SK-N-SH treated with all-trans-retinoic acid at 6 μM for 48 hours (cell line): ENCODE measurements around the gene MED16.

ENCODE experiments used
- ESRRG ChIP-seq: fragments of 250-450 bp; sonication (Bioruptor Pico); IDR thresholded peaks from 2 replicates; pipeline ENCODE4 v1.6.1; 2021; ENCODE audit warnings: mild to moderate bottlenecking
- OSR1 ChIP-seq: fragments of 250-450 bp; sonication (Bioruptor Pico); IDR thresholded peaks from 2 replicates; pipeline ENCODE4 v1.8.0; 2022; ENCODE audit warnings: moderate library complexity, mild to moderate bottlenecking, inconsistent platforms
- PATZ1 ChIP-seq: fragments of 250-450 bp; sonication (Bioruptor Pico); IDR thresholded peaks from 2 replicates; pipeline ENCODE4 v1.8.0; 2020; ENCODE audit warnings: mild to moderate bottlenecking, moderate library complexity, borderline replicate concordance
- RARB ChIP-seq: fragments of 250-450 bp; sonication (Bioruptor Pico); IDR thresholded peaks from 2 replicates; pipeline ENCODE4 v1.8.0; 2021; ENCODE audit warnings: mild to moderate bottlenecking, moderate library complexity
- TCF4 ChIP-seq: fragments of 250-450 bp; sonication (Bioruptor Pico); IDR thresholded peaks from 2 replicates; pipeline ENCODE4 v1.8.0; 2021; ENCODE audit warnings: mild to moderate bottlenecking, moderate library complexity, borderline replicate concordance
- TOX ChIP-seq: fragments of 250-450 bp; sonication (Bioruptor Pico); IDR thresholded peaks from 2 replicates; pipeline ENCODE4 v1.8.0; 2021; ENCODE audit warnings: mild to moderate bottlenecking, moderate library complexity, borderline replicate concordance
- ZFP3 ChIP-seq: fragments of 250-450 bp; sonication (Bioruptor Pico); IDR thresholded peaks from 2 replicates; pipeline ENCODE4 v1.5.0; 2020; ENCODE audit warnings: mild to moderate bottlenecking, moderate library complexity

GRCh38 chr19:835210-835810 lies 57.7 kb downstream of the MED16 start:
- TF ChIP-seq OSR1 (CRISPR knock-in tag) (no peak), TOX (no peak), RARB (CRISPR knock-in tag) (no peak), ZFP3 (CRISPR knock-in tag) (no peak), PATZ1 (CRISPR knock-in tag) (no peak), ESRRG (CRISPR knock-in tag) (no peak), TCF4 (CRISPR knock-in tag) (no peak)
